ENCODE measurements around the gene COL15A1.
"Not testable (repeated sequence)": the region's sequence is repeated elsewhere in the genome, so short reads cannot be mapped to it uniquely, and the experiment has no call there.

The COL15A1 gene

DNA sequence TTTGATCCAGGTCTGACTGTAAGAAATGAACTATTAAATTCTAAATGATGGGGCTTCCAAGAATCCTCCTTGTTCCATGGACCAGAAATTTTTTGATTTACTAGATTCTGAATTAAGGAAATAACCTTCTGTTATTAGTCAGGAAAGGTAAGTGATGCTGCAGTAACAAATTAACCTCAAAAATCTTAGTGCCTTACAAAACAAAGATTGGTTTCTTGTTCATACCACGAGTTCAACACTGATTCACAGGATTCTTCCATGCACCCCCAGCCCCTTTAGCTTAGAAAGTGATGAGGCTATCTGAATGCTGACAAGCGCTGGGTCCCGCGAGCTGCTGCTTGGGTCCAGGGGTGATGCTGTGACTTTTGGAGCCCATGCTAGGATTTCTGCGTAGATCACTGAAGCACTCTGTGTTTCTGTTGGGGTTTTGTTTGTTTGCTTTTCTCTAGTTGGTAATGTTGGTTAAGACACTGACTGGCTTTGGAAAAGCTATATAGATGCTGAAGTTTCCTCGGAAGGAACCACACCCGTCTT, 52.3 kb downstream of the COL15A1 start:
- DNase-seq = no peak

DNA sequence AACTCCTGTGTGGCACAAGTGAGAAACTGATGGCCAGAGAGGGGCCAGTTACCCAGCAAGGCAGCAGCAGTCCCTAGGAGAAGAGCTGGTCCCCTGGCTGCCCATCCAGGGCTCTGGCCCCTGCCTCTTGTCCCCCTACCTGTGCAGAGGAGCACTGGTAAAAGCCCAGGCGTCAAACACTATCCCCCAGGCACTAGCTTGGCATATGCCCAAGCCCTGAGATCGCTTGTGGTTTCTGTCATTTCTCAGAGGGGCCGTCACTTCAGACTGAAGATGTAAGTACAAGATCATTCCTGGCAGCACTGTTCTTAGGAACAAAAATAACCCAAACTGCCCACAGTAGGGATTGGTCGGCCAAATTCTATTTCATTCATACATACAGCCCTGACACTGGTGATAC, 53.9 kb downstream of the COL15A1 start:
- no peak for DNase-seq

- DNase-seq = peak; percentile 40 to 44
Observed at GRCh38 chr9:98998441-98999151, 54.9 kb downstream of the COL15A1 start.

- DNase-seq = no peak
Observed at GRCh38 chr9:98999152-98999525, 55.4 kb downstream of the COL15A1 start.

GRCh38 chr9:99000476-99001395, 57.0 kb downstream of the COL15A1 start:
- DNase-seq = peak; percentile 57 to 62

GRCh38 chr9:99001892-99002291, 58.2 kb downstream of the COL15A1 start:
- no peak for DNase-seq

- no peak for DNase-seq
Observed at GRCh38 chr9:99002706-99003105, 59.0 kb downstream of the COL15A1 start.

DNA sequence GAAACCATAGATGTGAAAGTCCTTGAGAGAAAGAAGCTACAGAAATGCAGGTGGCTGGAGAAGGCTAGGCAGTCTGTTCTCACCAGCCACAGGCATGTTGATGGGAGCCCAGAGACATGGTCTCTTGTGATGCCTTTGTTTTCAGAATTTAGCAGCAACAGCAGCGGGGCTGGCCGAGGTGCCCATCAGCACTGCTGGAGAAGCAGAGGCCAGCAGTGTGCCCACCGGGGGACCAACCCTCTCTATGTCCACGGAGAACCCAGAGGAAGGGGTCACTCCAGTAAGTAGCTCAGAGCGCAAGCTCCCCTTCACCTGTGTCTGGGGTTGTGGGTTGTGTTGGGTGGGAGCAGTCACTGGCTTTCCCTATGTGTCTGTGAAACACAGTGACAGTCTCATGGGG, 59.6 kb downstream of the COL15A1 start:
- no peak for DNase-seq

DNA sequence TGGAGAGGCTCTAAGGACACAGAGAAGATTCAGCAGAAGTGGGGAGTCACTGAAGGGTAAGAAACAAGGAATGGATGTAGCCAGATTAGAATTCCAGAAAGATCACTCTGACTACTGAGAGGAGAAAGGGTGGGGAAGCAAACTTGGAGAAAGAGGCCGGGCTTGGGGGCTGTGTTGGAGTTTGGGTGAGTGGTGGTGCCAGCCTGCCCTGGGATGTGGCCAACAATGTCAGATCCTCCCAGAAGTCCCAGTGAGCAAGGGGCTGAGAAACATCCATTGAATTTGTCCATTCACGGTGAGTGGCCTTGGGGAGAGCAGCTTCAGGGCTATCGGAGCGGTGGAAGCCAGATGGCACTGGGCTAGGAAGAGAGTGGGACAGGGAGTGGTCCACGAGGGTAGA, 60.4 kb downstream of the COL15A1 start:
- DNase-seq = no peak

DNA sequence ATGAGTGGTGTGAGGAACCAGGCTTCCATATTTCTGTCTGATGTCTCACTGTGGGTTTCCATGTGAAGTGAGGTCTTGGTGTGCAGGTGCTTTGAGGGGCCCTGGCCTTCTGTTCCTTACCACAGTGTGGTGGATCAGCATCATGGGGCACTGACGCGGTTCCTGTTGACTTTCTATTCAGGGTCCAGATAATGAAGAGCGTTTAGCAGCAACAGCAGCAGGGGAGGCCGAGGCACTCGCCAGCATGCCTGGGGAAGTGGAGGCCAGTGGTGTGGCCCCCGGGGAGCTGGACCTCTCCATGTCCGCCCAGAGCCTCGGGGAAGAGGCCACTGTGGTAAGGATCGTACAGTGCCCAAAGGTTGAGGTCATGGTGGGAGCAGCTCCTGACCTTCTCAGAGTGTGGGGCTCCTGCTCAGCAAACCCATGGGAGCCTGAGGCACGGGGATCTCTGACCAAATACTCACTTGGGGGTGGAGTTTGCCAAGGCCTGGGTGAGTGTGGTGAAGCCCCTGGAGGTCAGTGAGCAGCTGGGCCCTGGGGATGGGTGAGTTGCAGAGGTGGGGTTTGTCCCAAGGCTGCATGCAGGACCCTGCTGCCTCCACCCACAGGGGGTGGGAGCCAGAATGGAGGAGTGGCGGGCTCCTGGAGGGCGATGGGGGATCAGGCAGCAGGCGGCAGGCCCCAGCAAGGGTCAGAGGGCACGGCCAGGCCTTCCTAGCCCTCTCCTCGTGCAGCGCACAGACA, 61.2 kb downstream of the COL15A1 start:
- DNase-seq = no peak

DNA sequence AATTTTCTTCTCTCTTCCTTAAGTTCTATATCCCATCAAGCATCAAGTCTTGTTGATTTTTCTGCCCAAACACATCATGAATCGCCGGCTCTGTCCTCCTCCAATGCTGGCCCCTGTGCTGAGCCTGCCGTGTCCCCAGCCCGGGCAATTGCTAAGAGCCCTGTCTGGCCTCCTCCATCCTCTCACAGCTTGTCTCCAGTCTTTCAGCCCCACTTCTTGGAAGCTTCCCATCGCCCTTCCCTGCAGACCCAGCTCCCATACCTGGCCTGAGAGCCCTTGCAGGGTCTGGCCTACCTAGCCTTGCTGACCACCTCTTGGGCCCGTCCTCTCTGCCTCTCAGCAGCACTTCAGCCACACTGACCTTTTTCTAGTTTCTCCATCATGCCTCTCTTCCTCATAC, 61.9 kb downstream of the COL15A1 start:
- no peak for DNase-seq

DNA sequence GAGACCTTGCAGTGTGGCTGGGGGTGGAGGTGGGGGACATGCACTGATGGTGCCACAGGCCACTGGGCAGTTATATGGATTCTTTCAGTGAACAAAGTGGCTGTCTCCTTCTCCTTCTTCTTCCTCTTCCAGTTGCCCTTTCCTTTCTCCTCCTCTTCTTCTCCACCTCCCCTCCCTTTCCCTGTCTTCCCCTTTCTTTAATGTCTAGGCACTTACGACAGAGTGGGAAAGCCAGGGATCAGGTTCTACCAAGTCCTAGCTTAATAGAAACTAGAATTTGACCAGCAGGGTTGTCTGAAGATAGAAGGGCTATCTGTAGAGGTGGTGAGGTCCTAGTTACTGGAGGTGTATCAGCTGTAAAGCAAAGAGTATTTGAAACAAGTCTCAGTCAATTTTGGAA, 62.8 kb downstream of the COL15A1 start:
- DNase-seq = no peak

GRCh38 chr9:99006979-99007378, 63.3 kb downstream of the COL15A1 start:
- DNase-seq = no peak

GRCh38 chr9:99008203-99008602, 64.5 kb downstream of the COL15A1 start:
- DNase-seq = no peak

DNA sequence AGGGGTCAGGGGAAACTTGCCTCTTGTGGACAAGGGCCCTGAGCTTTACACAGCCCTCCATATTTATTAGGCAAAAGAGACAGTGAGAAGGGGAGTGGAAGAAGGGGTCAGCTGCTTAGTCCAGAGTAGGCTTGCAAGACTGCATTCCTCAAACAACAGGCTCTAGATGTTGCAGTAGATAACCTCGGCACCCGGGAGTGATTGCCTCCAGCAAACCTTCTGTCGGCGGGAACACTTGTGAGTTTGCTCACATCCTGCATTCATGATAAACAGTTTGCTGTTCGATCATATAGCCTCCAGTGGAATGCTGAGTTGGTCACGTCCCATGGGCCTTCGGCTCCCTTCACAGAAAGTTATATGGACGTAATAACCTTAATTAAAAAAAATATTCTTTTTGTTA, 66.7 kb downstream of the COL15A1 start:
- DNase-seq = not testable (repeated sequence)

GRCh38 chr9:99011161-99011709, 67.5 kb downstream of the COL15A1 start:
- no peak for DNase-seq

DNA sequence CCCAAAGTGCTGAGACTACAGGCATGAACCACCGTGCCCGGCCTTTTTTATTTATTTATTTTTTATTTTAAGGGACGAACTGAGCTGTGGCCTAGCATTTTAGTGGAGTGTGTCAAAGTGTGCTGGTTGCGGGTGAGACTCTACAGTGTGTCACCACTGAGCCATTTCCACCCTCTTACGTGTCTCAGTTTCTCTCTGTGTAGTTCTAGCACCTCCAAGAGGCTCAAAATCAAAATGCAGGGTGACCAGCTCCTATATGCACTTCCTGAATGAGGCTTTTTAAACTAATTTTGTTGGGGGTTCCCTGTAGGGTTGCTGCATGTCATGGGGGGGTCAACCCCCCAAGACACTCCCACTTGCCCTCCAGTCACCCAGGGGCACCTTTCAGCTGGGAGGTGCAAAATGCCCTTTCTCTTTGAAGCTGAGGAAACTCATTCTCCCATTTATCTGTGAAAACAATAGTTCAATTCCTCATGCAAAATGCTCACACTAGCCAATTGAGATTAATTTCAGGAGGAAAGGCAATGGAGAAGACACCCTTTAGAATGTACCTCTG, 69.3 kb downstream of the COL15A1 start:
- no peak for DNase-seq

GRCh38 chr9:99013550-99013949, 69.8 kb downstream of the COL15A1 start:
- DNase-seq = no peak

DNA sequence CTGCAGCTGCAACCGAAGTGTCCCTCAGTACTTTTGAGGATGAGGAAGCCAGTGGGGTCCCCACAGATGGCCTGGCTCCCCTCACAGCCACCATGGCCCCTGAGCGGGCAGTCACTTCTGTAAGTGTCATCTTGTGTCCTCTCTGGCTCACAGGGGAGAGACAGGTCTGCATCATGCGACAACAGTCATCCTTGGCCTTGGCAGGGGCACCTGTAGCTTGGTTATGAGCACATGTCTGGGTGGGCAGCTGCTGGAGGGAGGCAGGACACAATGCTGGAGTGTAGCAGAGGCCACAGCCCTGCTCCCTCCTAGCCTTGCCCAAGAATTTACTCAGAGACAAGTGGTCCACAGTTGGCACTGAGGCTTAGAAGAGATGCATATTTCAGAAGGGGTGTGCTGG, 71.7 kb downstream of the COL15A1 start:
- no peak for DNase-seq

- DNase-seq = no peak
Observed at GRCh38 chr9:99015890-99016289, 72.2 kb downstream of the COL15A1 start.

DNA sequence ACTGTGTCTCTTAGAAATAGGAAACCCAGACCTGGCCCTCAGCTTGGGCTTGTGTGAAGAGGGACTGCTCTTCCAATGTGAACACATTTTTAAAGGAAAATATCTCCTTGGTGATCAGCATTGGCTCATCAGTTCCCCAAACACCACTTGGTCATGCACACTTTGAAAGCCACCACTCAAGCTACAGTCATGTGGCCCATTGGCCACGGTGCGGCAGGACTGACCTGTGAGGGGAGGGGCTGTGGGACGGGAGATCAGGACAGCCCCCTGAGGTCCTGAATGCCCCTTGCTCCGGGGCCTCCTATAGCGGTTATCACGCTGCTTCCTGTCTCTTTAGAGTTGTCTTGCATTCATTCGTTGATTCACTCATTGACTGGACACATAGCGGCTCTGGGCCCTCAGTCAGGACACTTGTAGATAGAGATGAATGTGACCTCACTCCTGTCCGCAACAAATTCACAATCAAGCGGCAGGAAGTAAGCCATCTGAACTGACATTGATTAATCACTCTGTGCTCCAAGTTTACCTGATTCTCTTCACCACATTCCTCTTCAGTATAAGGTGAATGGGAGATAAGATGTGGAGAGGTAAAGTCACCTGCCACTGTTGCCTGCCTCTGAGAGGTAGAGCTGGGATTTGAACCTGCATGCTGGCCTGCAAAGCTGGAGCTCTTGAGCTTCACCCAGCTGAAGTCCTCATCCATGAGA, 73.1 kb downstream of the COL15A1 start:
- DNase-seq = no peak

DNA sequence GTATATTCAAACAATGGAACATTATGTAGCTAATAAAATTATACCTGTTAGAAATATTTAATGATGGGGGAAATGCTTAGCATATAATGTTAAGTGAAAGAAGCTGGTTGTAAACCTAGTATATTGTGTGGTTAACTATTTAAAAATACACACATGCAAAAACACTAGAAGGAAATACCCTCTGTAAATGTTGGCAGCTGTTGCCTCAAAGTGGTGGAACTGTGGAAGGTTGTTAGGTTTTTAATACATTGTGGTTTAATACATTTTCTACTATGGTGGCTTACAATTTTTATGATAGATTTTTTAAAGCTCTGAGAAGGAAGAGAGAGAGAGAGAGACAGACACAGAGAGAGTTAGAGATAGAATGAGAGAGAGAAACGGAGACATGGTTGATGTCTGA, 74.9 kb downstream of the COL15A1 start:
- DNase-seq = no peak

All from activated CD4-positive, alpha-beta T cell treated with anti-CD3 and anti-CD28 coated beads, Interleukin-2, amount 50 U/mL, for 4 hours (primary cell).